Tibial artery (tissue), 4 donors: Measurements from ENCODE around the gene CAPN15.

Experiments
- DNase-seq, 2 donors: peaks; one replicate each; pipeline ENCODE4 v3.0.0-alpha.2; 2019
- H3K27ac ChIP-seq, 2 donors: fragments of 200-600 bp; sonication (generic) in 1 of 2; 1 replicate in 1 of 2; 2 replicates in 1 of 2; pipeline ENCODE4 v1.5.1; 2018 to 2019; ENCODE audit warnings: mild to moderate bottlenecking in 1 of 2
- H3K27me3 ChIP-seq, 2 donors: fragments of 200-600 bp; sonication (generic) in 1 of 2; one replicate each; pipeline versions ENCODE4 v1.5.1 to v1.6.0; 2016 to 2019
- H3K36me3 ChIP-seq, 3 donors: fragments of 200-600 bp; sonication (generic) in 2 of 3; one replicate each; pipeline ENCODE4 v1.5.1; 2016 to 2019; ENCODE audit warnings: mild to moderate bottlenecking in 2 of 3
- H3K4me1 ChIP-seq, 4 donors: fragments of 200-600 bp; sonication (generic) in 2 of 4; 1 replicate in 3 of 4; 2 replicates in 1 of 4; pipeline ENCODE4 v1.5.1; 2016 to 2019
- H3K4me3 ChIP-seq, 2 donors: fragments of 200-600 bp; sonication (generic) in 1 of 2; 1 replicate in 1 of 2; 2 replicates in 1 of 2; pipeline ENCODE4 v1.5.1; 2018 to 2019; ENCODE audit warnings: mild to moderate bottlenecking in 2 of 2
- H3K9me3 ChIP-seq, 3 donors: fragments of 200-600 bp; sonication (generic) in 1 of 3; one replicate each; pipeline ENCODE4 v1.5.1; 2016 to 2019
- intact Hi-C: fragments of 100-400 bp; cut with DNase I; formaldehyde crosslinking; loops from one replicate; pipeline ENCODE4 v1.15.0; 2023; ENCODE audit warnings: low total_unique reads
- TF ChIP-seq, protein P1 (sequence below), 2 experiments: fragments of 200-600 bp in 1 of 2; fragments of 450-650 bp in 1 of 2; IDR thresholded peaks; one replicate each; pipeline ENCODE4 v1.5.1; 2017 to 2019; ENCODE audit warnings: antibody characterized with exemption in 2 of 2, mild to moderate bottlenecking in 1 of 2, moderate library complexity in 1 of 2

The CAPN15 gene

DNA sequence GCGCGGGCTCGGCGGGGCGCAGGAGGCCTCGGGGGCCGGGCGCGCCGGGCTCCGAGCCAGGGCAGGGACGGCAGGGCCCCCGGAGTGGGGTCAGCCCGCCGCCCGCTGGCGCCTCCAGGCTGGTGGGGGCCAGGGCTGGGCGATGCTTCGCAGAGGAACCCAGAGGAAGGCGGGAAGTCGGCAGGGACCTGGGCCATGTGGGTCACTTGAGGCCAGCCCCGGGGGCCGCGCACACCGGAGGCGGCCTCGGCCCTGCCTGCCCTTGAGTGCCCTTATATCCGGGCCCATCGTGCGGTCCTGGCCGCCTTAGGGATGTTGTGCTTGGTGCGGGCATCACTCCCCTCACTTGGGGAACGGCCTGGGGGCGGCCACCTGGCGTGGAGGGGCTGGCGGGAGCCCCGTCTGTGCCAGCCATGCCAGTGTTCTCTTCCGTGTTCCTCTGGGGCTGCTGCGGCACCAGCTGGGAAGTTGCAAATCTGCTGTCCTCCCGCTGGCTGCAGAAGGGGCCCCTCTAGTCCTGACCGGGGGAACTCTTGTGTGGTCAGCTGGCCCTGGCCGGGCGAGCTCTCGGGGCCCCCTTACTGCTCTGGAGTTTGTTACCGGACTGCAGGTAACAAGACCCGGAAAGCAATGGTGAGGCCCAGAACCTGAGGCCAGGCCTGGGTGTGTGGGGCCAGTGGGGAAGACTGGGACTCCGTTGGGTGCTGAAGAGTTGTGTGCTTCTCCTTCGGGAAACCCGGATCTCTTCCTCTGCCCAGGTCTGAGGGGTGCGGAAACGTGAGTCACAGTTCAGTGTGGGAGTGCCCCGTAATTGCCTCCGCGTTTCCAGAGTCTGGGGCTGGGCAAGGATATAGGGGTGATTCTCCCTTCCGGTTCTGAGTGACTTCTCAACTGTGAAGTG lies 849 bp downstream of the CAPN15 start:
- H3K4me3 ChIP-seq: peak overlapping the region; percentile 69 to 79
- DNase-seq: no peak
- intact Hi-C loops: no loop called here

DNA sequence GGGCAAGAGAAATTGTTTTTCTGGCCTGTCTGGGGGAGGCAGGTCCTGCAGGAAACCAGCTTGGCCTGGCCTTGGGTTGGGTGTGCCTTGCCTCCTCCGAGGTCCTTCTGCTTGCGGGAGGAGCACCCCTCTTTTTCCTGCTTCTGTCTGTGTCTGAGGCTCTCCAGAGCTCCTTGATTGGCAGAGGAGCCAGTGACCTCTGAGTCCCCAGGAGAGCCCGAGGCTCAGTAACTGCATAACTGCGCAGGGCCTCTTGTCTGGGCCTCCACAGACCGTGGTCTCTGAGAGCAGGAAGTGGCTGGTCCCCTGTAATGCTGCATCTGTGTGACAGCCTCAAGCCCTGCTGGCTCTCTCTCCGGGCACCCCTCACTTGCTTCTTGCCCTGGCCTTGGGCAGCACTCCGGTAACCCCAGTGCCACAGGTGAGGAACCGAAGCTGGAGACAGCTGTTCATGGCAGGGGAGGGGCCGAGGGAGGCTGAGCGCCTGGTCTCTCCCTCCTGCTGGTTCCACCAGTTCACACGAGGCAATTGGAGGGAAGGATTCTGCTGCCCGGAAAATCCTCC lies 1.6 kb downstream of the CAPN15 start:
- no peak overlapping the region for H3K27ac ChIP-seq
- no peak for DNase-seq

More for the DNA sequence above, 849 bp downstream of the CAPN15 start:
- H3K4me1 ChIP-seq: peaks cover 0 to 59% (median 38%) of the 10 kb centered on the region in 4 donors
- TF ChIP-seq, protein P1, sequence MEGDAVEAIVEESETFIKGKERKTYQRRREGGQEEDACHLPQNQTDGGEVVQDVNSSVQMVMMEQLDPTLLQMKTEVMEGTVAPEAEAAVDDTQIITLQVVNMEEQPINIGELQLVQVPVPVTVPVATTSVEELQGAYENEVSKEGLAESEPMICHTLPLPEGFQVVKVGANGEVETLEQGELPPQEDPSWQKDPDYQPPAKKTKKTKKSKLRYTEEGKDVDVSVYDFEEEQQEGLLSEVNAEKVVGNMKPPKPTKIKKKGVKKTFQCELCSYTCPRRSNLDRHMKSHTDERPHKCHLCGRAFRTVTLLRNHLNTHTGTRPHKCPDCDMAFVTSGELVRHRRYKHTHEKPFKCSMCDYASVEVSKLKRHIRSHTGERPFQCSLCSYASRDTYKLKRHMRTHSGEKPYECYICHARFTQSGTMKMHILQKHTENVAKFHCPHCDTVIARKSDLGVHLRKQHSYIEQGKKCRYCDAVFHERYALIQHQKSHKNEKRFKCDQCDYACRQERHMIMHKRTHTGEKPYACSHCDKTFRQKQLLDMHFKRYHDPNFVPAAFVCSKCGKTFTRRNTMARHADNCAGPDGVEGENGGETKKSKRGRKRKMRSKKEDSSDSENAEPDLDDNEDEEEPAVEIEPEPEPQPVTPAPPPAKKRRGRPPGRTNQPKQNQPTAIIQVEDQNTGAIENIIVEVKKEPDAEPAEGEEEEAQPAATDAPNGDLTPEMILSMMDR (IDR thresholded peaks at IDR 0.05): no peak
- H3K36me3 ChIP-seq: peaks cover 0 to 7% (median 0%) of the 10 kb centered on the region in 3 donors
- no peaks in the 10 kb centered on the region for H3K9me3 ChIP-seq
- no peaks in the 10 kb centered on the region for H3K27me3 ChIP-seq
- H3K27ac ChIP-seq: peak overlapping the region; percentile 96 to 98

DNA sequence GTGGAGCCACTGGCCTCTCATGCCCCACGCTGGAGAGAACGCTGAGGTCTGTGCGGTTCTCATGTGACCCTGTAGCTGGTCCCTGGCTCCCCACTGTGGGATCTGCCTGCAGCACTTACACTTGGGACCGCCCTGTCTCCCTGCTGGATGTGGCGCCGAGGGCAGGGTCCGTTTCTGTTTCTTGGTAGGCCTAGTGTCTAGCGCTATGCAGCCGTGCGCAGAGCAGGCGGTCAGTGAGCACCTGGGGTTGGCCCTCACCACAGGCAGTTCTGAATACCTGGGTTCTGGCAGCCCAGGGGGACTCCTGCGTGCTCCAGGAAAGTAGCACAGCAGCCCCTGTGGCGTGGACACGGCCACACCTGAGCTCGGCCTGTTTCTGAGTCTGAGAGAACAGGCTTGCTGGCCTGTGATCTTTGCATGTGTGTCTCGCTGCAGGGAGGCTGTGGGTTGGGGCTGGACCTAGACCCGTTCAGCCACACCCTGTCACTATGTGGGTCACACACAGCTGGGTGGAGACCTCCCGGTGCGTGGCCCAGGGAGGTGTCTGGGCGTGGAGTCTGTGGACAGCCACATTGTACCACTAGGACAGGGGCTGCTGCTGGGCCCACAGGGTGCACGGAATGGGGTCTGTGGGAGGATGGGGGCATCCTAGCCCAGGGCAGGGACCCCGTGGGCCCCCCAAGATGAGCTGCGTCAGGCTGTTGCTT lies 2.8 kb downstream of the CAPN15 start:
- no peaks in the 10 kb centered on the region for H3K27me3 ChIP-seq
- peaks cover 0 to 19% (median 0%) of the 10 kb centered on the region in 3 donors for H3K36me3 ChIP-seq
- no peak overlapping the region for H3K27ac ChIP-seq
- no peak overlapping the region for H3K4me3 ChIP-seq
- DNase-seq: no peak
- intact Hi-C loops: no loop called here
- TF ChIP-seq, protein P1 (IDR thresholded peaks at IDR 0.05): no peak
- H3K9me3 ChIP-seq: no peaks in the 10 kb centered on the region
- peaks cover 0 to 46% (median 34%) of the 10 kb centered on the region in 4 donors for H3K4me1 ChIP-seq

More for the DNA sequence above, 1.6 kb downstream of the CAPN15 start:
- Histone ChIP-seq H3K36me3 (peaks cover 0 to 12% (median 0%) of the 10 kb centered on the region in 3 donors), H3K27me3 (no peaks in the 10 kb centered on the region), H3K9me3 (no peaks in the 10 kb centered on the region), H3K4me1 (peaks cover 0 to 56% (median 38%) of the 10 kb centered on the region in 4 donors), H3K4me3 (peak overlapping the region; percentile 69 to 79)
- TF ChIP-seq, protein P1 (IDR thresholded peaks at IDR 0.05): no peak
- intact Hi-C loops: no loop called here

DNA sequence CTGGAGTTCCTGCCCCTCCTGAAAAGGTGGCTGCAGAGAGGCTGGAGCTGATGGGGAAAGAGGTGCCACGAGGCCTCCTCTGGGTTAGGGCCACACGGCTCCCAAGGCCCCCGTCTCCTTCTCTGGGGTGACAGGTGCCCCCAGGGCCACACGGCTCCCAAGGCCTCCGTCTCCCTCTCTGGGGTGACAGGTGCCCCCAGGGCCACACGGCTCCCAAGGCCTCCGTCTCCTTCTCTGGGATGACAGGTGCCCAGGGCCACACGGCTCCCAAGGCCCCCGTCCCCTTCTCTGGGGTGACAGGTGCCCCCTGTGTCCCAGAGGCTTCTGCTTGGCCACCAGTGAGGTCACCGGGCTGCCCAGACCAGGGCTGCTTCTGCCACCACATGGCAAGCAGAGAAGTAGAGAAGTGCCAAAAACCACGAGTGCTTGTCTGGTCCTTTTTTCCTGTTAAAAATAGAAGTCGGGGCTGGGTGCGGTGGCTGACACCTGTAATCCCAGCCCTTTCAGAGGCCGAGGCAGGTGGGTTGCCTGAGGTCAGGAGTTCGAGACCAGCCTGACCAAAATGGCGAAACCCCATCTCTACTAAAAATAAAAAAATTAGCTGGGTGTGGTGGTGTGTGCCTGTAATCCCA lies 4.1 kb downstream of the CAPN15 start:
- TF ChIP-seq, protein P1 (IDR thresholded peaks at IDR 0.05): no peak
- no peak overlapping the region for H3K27ac ChIP-seq
- intact Hi-C loops: no loop called here
- peaks cover 0 to 36% (median 20%) of the 10 kb centered on the region in 4 donors for H3K4me1 ChIP-seq
- DNase-seq: no peak
- no peak overlapping the region for H3K4me3 ChIP-seq
- no peaks in the 10 kb centered on the region for H3K27me3 ChIP-seq
- no peaks in the 10 kb centered on the region for H3K9me3 ChIP-seq
- peaks cover 0 to 32% (median 0%) of the 10 kb centered on the region in 3 donors for H3K36me3 ChIP-seq
